Mammary microvascular endothelial cell (primary cell): ENCODE measurements around the gene ENPP5. TPM values are rescaled to one million over a fixed set of nuclear protein-coding genes. Genes with fewer than 3 reads are reported as not detected.

Experiments used
- total RNA-seq: library from RNA; depleted of rRNA; stranded (reverse); fragments of >200 nt; gene quantifications from 2 replicates; pipeline ENCODE4 v1.2.3, GENCODE V29; 2015

The ENPP5 gene
- total RNA-seq, result not detected in 2 replicates

GRCh38 chr6:46170357-46171289, at the start of gene ENPP5:
ENPP5 (minus strand) TSS chr6:46170980; CDS start chr6:46168262, 2,718 bp downstream.

GRCh38 chr6:46129629-46130511, 40.9 kb downstream of the ENPP5 start, which contains the start of gene ENPP4:
ENPP4 (plus strand) TSS chr6:46129989; CDS start chr6:46139584, 9,595 bp downstream.

Other genes starting within 250 kb of the ENPP5 start
- 0.34 and 0.67 TPM in 2 replicates for gene CLIC5, start 155.1 kb downstream of the ENPP5 start, total RNA-seq
- gene ENPP4, start 41.0 kb downstream of the ENPP5 start, total RNA-seq, result 6.7 and 8.2 TPM in 2 replicates